ENCODE data around the gene OR51G1.
"Not testable (repeated sequence)": the region's sequence is repeated elsewhere in the genome, so short reads cannot be mapped to it uniquely, and the experiment has no call there.

Gene OR51G1

GRCh38 chr11:4924239-4924638 lies at the start of gene OR51G1:
OR51G1 (minus strand) TSS chr11:4924339; CDS start chr11:4924339, 0 bp downstream.
- DNase-seq, result no peak

GRCh38 chr11:4962816-4963215 lies 38.7 kb upstream of the OR51G1 start:
- no peak for DNase-seq

GRCh38 chr11:4960877-4961276 lies 36.7 kb upstream of the OR51G1 start:
- no peak for DNase-seq

- DNase-seq, result no peak
Observed at GRCh38 chr11:4957396-4957795, 33.3 kb upstream of the OR51G1 start.

- DNase-seq, result not testable (repeated sequence)
Observed at GRCh38 chr11:4955613-4956012, 31.5 kb upstream of the OR51G1 start, which contains the start of gene OR51A2. OR51A2 (minus strand) TSS chr11:4955713; CDS start chr11:4955713, 0 bp downstream.

GRCh38 chr11:4947505-4947904 lies 23.4 kb upstream of the OR51G1 start, which contains the start of gene OR51A4:
OR51A4 (minus strand) TSS chr11:4947605; CDS start chr11:4947100, 505 bp downstream.
- DNase-seq, result no peak

- no peak for DNase-seq
Observed at GRCh38 chr11:4936745-4937144, 12.6 kb upstream of the OR51G1 start.

GRCh38 chr11:4932751-4933150 lies 8.6 kb upstream of the OR51G1 start:
- no peak for DNase-seq

GRCh38 chr11:4926608-4927007 lies 2.5 kb upstream of the OR51G1 start:
- no peak for DNase-seq

GRCh38 chr11:4922304-4922703 lies 1.8 kb downstream of the OR51G1 start:
- no peak for DNase-seq

- no peak for DNase-seq
Observed at GRCh38 chr11:4921796-4922195, 2.3 kb downstream of the OR51G1 start.

GRCh38 chr11:4919250-4919649 lies 4.9 kb downstream of the OR51G1 start, which contains the start of gene OR51G2:
OR51G2 (minus strand) TSS chr11:4919350; CDS start chr11:4915663, 3,687 bp downstream.
- no peak for DNase-seq

- no peak for DNase-seq
Observed at GRCh38 chr11:4916581-4916980, 7.6 kb downstream of the OR51G1 start.

GRCh38 chr11:4903484-4903883 lies 20.7 kb downstream of the OR51G1 start, which contains the start of gene OR51A7:
OR51A7 (plus strand) TSS chr11:4903783; CDS start chr11:4907370, 3,587 bp downstream.
- DNase-seq, result no peak

GRCh38 chr11:4891996-4892640 lies 32.0 kb downstream of the OR51G1 start:
- DNase-seq, result no peak

GRCh38 chr11:4890279-4890678 lies 33.9 kb downstream of the OR51G1 start:
- DNase-seq, result no peak

GRCh38 chr11:4887591-4887990 lies 36.5 kb downstream of the OR51G1 start:
- DNase-seq, result no peak

- no peak for DNase-seq
Observed at GRCh38 chr11:4886186-4886585, 38.0 kb downstream of the OR51G1 start.

- DNase-seq, result no peak
Observed at GRCh38 chr11:4884361-4884760, 39.8 kb downstream of the OR51G1 start.

- DNase-seq, result no peak
Observed at GRCh38 chr11:4882543-4882942, 41.6 kb downstream of the OR51G1 start.

- DNase-seq, result no peak
Observed at GRCh38 chr11:4881860-4882500, 42.2 kb downstream of the OR51G1 start, which contains the start of gene OR51T1. OR51T1 (plus strand) TSS chr11:4881900; CDS start chr11:4881900, 0 bp downstream.

GRCh38 chr11:4881188-4881587 lies 43.0 kb downstream of the OR51G1 start:
- DNase-seq, result no peak

All from inflammatory macrophage treated with lipopolysaccharide for 4 hours (primary cell).